Bronchial epithelial cell (primary cell): ENCODE measurements around the gene GMDS. TPM values are rescaled to one million over a fixed set of nuclear protein-coding genes. Genes with fewer than 3 reads are reported as not detected.

Experiments used
- DNase-seq: peaks from one replicate; pipeline ENCODE4 v3.0.0-alpha.2; 2010; ENCODE audit warnings: low read depth
- FAIRE-seq: peaks from 2 replicates; lab custom pipeline; 2011; peaks lifted over from hg19 to GRCh38; lab: Jason Lieb, UNC
- H3K27me3 ChIP-seq: 2 replicates; pipeline ENCODE4 v1.5.1; 2011; ENCODE audit warnings: low read length; ENCODE audit not compliant: control insufficient read depth, insufficient read depth
- H3K36me3 ChIP-seq: 2 replicates; pipeline ENCODE4 v1.5.1; 2011; ENCODE audit warnings: low read length; ENCODE audit not compliant: control insufficient read depth, insufficient read depth
- H3K4me3 ChIP-seq: 2 replicates; pipeline ENCODE4 v1.5.1; 2011; ENCODE audit warnings: mild to moderate bottlenecking, low read depth, low read length, control low read depth
- total RNA-seq: library from RNA; depleted of rRNA; stranded (reverse); fragments of >200 nt; gene quantifications from 2 replicates; pipeline ENCODE4 v1.2.1, GENCODE V29; 2014
- TF ChIP-seq, protein P1 (sequence below): IDR thresholded peaks from 2 replicates; pipeline ENCODE4 v1.5.1; 2011; ENCODE audit warnings: mild to moderate bottlenecking, moderate library complexity, low read length, control low read depth, inconsistent platforms; ENCODE audit not compliant: insufficient read depth, severe bottlenecking

The GMDS gene
- total RNA-seq, 1 donor from 2014 or later, result 8.2 TPM

DNA sequence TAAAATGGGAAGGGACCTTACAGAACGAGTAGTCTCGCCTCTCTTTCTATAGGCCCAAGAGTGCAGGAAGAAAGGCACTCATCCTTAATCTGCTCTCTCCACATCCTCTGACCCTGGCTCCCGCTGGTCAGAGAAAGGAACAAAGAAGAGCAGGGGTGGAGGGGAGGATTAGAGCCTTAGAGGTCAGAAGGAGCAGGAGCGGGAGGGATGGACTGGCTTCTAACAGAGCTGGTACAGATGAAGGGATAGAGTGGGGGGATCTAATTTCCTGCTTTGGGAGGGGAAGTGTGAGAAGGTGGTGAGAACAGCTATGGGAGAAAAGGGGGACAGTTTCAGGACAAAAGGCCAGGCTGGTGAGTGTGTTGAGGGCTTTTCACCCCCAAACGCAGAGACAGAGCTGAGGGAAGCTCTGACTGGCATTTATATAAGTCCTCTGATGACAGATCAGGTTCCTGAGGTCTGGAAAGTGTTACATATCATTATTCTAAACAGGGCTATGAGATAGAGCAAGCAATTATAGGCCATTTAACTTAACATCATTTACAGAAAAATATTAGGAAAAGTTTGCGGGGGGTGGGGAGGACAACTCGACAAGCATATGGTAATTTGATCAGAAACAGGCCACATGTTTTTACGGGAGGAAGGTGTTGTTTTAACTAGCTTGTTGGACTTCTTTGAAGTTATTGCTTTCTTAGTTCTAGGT, 524.6 kb downstream of the GMDS start:
- DNase-seq, result no peak
- TF ChIP-seq, protein P1, sequence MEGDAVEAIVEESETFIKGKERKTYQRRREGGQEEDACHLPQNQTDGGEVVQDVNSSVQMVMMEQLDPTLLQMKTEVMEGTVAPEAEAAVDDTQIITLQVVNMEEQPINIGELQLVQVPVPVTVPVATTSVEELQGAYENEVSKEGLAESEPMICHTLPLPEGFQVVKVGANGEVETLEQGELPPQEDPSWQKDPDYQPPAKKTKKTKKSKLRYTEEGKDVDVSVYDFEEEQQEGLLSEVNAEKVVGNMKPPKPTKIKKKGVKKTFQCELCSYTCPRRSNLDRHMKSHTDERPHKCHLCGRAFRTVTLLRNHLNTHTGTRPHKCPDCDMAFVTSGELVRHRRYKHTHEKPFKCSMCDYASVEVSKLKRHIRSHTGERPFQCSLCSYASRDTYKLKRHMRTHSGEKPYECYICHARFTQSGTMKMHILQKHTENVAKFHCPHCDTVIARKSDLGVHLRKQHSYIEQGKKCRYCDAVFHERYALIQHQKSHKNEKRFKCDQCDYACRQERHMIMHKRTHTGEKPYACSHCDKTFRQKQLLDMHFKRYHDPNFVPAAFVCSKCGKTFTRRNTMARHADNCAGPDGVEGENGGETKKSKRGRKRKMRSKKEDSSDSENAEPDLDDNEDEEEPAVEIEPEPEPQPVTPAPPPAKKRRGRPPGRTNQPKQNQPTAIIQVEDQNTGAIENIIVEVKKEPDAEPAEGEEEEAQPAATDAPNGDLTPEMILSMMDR, result no peak
- H3K4me3 ChIP-seq, result no peak overlapping the region
- no peaks in the 10 kb centered on the region for H3K27me3 ChIP-seq
- no peak for FAIRE-seq
- H3K36me3 ChIP-seq, result no peaks in the 10 kb centered on the region

DNA sequence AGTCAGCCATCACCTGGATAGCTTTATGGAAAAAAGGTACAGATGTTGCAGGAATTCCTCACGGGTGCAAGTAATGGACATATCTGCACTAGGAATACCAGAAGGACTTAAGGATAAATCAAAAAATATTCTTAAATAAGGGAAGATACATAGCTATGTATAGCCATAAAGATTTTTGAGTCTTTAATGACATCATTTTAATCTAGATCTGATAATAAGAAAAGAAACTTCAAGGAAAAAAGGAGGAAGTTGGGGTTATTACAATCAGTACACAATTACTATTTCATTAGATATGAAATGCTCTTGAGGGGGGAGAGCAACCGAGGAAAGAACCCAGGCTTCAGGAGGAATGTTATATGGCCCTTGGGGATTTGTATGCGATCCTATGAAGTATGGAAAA, 525.5 kb downstream of the GMDS start:
- Histone ChIP-seq H3K36me3 (no peaks in the 10 kb centered on the region), H3K27me3 (no peaks in the 10 kb centered on the region), H3K4me3 (no peak overlapping the region)
- DNase-seq (no peak), FAIRE-seq (no peak)
- TF ChIP-seq, protein P1, result no peak

DNA sequence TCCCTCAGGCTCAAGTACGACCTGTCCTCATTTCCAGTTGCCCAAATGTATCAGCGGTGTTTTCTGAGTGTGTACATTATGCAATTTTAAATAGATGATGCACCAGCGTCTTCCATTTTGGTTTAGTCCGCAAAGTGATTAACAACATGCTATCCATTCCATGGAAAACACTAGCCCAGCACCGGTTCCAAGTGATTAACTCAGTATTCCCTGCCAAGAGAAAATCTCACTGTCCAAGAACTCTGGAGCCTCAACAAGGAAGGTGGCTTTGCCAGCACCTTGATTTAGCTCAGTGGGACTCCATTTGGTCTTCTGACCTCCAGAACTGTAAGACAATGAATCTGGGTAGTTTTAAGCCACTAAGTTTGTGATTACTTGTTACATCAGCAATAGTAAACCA, 528.5 kb downstream of the GMDS start:
- Histone ChIP-seq H3K36me3 (no peaks in the 10 kb centered on the region), H3K4me3 (no peak overlapping the region), H3K27me3 (no peaks in the 10 kb centered on the region)
- no peak for DNase-seq
- TF ChIP-seq, protein P1, result no peak
- no peak for FAIRE-seq

DNA sequence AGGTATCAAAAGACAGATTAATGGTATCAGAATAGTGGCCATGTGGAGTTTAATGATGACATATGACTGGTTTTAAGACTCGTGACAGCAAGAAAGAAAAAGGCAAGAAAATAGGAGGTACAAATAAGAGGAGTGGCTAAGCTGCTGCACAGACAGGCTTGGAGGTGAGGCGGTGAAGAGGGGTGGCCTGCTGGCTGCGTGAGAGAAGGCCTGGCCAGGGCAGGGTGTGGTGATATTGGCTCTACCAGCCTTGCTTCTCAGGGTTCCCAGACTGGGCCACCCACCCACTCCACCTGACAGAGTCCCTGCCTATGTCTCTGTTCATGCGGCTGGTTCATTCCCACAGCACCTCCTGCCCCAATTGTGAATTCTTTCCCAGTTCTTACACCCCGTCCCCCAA, 529.0 kb downstream of the GMDS start:
- FAIRE-seq, result no peak
- Histone ChIP-seq H3K36me3 (no peaks in the 10 kb centered on the region), H3K27me3 (no peaks in the 10 kb centered on the region), H3K4me3 (no peak overlapping the region)
- TF ChIP-seq, protein P1, result no peak
- DNase-seq, result no peak

DNA sequence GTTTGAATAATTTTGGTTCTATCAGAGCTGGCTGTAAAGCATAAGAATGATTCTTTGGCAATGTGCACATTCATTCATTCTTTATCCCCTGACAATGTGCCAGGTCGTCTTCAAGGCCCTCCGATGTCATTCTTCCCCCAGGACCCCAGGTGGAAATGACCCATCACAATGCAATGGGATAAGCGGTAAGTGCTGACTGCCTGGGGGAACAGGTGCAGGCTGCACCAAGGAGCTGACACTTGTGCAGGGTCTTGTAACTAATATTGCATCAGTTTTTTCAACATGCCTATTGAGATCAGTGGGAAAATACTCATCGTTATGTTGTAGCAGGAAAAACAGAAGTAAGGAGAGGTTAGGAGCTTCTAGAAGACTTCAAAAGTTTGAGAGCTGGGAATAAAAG, 530.1 kb downstream of the GMDS start:
- DNase-seq (no peak), FAIRE-seq (no peak)
- H3K27me3 ChIP-seq, result no peaks in the 10 kb centered on the region
- H3K36me3 ChIP-seq, result no peaks in the 10 kb centered on the region
- H3K4me3 ChIP-seq, result no peak overlapping the region
- TF ChIP-seq, protein P1, result no peak

DNA sequence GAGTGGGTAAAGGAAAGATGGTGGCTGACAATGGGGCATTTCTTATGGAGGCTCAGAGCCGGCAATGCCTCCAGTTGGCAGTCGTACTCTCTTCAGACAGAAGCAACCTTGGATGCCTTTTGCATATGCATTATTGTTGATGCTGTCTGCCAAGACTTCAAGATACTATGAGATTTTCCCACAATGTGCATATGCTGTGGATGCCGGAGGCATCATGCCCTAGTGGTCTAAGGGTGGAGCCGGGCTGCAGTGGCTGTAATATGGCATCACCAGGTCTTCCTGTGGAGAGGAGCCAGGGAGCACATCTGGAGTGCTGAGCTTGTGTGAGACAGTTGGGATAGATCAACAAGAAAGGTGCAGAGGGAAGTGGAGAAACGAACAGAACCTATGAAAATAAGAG, 530.8 kb downstream of the GMDS start:
- TF ChIP-seq, protein P1, result no peak
- no peak overlapping the region for H3K4me3 ChIP-seq
- no peaks in the 10 kb centered on the region for H3K36me3 ChIP-seq
- DNase-seq, result no peak
- no peaks in the 10 kb centered on the region for H3K27me3 ChIP-seq
- no peak for FAIRE-seq
